Measurements from ENCODE around the gene CLDN4.
"Not testable (repeated sequence)": the region's sequence is repeated elsewhere in the genome, so short reads cannot be mapped to it uniquely, and the experiment has no call there.

CLDN4 gene, protein sequence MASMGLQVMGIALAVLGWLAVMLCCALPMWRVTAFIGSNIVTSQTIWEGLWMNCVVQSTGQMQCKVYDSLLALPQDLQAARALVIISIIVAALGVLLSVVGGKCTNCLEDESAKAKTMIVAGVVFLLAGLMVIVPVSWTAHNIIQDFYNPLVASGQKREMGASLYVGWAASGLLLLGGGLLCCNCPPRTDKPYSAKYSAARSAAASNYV

GRCh38 chr7:73830681-73831583 is at the start of gene CLDN4:
TSS of gene CLDN4 (plus strand) at chr7:73830996. CDS start at chr7:73831202, 206 bp downstream.
- no peak for DNase-seq

DNA sequence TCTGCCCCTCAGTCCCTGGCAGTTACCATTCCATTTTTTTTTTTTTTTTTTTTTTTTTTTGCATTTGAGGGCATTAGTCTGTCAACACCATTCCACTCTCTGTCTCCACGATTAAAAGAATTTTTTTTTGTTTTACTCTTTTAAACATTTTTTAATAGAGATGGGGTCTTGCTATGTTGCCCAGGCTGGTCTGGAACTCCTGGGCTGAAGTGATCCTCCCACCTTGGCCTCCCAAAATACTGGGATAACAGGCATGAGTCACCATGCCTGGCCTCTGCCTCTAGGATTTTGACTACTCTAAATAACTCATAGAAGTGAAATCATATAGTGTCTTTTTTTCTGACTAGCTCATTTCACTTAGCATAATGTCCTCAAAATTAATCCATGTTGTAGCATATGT is 44.2 kb upstream of the CLDN4 start:
- DNase-seq, result no peak

DNA sequence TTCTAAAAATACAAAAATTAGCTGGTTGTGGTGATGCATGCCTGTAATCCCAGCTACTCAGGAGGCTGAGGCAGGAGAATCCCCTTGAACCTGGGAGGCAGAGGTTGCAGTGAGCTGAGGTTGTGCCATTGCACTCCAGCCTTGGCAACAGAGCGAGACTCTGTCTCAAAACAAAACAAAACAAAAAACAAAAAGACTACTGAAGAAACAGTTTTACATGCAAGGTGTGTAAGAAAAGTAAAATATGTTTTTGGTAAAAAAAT is 43.1 kb upstream of the CLDN4 start:
- DNase-seq, result not testable (repeated sequence)

DNA sequence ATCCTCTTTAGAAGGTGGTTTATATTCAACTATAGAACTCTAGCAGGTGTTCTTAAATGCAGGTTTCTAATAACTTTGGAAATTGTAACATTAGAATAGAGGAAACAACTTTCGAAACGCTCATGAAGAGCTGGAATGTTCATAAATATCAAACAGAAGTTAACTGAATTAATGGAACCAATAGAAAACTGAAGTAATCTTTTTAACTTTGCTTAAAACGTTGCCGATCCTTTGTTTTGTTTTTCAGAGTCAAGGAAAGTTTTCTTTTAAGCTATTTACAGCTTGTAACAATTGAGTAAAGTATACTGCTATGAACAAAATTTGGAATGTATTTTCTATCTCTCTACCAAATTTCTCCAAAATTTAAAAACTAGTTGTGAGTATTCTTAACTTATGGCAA is 41.7 kb upstream of the CLDN4 start:
- no peak for DNase-seq

- DNase-seq, result not testable (repeated sequence)
Observed at GRCh38 chr7:73791170-73791690, 39.6 kb upstream of the CLDN4 start.

DNA sequence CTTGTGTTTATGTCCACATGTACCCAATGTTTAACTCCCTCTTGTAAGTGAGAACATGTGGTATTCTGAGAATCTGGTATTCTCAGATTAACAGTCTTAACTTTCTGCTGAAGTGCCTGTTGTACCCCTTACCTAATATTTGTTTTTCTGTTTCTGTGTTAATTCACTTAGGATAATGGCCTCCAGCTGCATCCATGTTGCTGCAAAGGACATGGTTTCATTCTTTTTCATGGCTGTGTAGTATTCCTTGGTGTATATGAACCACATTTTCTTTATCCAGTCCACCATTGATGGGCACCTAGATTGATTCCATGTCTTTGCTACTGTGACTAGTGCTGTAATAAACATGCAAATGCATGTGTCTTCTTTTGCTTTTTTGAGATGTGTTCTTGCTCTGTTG is 35.6 kb upstream of the CLDN4 start:
- DNase-seq, result not testable (repeated sequence)

- DNase-seq, result not testable (repeated sequence)
Observed at GRCh38 chr7:73796656-73797055, 34.1 kb upstream of the CLDN4 start.

DNA sequence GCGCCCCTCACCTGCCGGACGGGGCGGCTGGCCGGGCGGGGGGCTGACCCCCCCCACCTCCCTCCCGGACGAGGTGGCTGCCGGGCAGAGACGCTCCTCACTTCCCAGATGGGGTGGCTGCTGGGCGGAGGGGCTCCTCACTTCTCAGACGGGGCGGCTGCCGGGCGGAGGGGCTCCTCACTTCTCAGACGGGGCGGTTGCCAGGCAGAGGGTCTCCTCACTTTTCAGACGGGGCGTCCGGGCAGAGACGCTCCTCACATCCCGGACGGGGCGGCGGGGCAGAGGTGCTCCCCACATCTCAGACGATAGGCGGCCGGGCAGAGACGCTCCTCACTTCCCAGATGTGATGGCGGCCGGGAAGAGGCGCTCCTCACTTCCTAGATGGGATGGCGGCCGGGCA is 33.6 kb upstream of the CLDN4 start:
- not testable (repeated sequence) for DNase-seq

DNA sequence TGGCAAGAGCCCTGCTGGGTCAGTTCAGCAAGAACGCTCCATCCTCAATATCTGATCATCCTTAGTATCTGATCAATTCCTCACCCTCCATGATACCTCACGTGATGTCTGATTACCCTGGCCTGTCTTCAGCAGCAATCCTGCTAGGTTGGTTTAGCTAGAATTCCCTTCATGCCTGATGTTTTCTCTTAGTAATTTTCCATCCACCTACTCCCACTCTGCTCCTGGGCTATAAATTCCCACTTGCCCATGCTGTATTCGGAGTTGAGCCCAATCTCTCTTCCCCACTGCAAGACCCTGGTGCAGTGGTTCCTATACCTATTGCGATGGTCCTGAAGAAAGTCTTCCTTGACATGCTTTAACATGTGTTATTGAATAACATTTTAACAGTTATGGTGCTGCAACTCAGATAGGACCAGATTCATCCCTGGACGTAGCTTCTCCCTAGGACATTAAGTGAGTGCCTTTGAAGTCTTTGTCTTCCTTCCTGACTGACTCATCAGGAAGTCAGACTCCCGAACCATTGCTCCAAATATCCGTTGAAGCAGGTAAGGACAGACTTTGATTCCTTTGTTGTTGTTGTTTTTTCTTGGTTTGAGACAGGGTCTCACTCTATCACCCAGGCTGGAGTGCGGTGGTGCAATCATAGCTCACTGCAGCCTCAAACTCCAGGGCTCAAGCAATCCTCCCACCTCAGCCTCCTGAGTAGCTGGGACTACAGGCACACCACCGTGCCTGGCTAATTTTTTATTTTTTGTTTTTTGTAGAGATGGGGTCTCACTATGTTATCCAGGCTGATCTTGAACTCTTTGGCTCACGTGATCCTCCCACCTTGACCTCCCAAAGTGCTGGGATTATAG is 31.3 kb upstream of the CLDN4 start:
- no peak for DNase-seq

- no peak for DNase-seq
Observed at GRCh38 chr7:73801577-73801976, 29.2 kb upstream of the CLDN4 start.

GRCh38 chr7:73802459-73802858 is 28.3 kb upstream of the CLDN4 start:
- DNase-seq, result no peak

- DNase-seq, result no peak
Observed at GRCh38 chr7:73809467-73809951, 21.3 kb upstream of the CLDN4 start.

DNA sequence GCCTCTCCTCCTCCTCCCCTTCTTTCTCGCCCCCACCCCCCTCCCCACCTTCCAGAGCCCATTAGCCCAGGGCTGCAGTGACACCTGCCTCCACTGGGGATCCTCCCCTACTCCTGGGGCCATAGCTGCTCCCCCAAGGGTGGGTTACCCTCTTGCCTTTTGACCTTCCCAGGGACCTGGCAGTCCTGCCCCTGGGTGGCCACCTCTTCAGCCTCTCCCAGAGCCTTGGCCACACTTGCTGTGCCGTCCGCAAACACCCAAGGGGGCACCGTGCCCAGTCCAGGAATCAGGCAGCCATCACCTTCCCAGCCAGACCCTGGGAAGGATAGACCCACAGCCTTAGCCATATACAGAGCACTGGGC is 19.8 kb upstream of the CLDN4 start:
- DNase-seq, result no peak

GRCh38 chr7:73811760-73812168 is 19.0 kb upstream of the CLDN4 start:
- peak; percentile 70 for DNase-seq

- DNase-seq, result no peak
Observed at GRCh38 chr7:73812996-73813395, 17.8 kb upstream of the CLDN4 start.

DNA sequence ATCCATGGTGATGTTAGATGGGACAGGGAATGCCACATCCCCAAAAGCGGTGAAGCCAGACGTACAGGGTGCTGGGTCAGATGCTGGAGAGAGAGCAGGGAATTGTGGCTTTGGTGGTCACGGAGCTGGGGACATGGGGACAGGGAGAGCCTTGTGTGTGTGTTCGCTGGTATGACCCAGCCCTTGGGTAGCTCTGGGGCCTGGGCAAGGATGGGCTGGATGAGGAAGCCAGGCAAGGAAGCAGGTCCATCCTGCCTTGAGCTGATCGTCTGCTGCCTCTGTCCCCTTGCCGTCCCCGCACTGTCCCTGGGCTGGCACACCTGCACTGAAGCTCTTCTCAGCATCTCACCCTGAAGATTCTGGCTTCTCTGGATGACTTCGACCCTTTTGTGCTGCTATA is 15.4 kb upstream of the CLDN4 start:
- DNase-seq, result no peak

DNA sequence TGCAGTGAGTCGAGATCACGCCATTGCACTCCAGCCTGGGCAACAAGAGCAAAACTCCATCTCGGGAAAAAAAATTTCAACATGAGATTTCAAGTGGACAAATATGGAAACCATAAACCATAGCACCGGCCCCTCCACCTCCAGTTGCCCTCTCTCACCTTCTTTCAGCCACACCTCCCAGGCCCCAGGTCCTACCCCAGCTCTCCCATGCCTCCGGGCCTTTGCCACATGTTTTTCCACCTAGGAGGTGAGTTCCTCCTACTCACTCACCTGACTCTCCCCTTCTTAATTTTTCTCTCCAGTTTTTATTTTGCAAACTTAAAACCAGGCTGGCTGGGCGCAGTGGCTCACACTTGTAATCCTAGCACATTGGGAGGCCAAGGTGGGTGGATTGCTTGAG is 13.7 kb upstream of the CLDN4 start:
- DNase-seq, result no peak

DNA sequence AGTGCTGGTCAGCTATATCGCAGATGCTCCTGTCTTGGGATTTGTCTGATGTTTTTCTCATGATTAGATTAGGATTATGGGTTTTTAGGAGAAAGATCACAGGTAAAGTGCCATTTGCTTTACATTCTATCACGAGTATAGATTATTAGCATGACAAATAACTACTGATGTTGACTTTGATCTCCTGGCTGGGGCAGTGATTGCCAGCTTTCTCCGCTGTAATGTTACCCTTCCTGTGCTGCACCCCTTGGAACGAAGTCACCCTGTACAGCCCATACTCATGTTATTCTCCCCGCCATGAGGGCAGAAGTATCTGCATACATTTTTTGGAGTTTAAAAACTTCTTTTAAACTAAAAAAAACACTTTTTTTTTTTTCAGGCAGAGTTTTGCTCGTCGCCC is 10.8 kb upstream of the CLDN4 start:
- no peak for DNase-seq

DNA sequence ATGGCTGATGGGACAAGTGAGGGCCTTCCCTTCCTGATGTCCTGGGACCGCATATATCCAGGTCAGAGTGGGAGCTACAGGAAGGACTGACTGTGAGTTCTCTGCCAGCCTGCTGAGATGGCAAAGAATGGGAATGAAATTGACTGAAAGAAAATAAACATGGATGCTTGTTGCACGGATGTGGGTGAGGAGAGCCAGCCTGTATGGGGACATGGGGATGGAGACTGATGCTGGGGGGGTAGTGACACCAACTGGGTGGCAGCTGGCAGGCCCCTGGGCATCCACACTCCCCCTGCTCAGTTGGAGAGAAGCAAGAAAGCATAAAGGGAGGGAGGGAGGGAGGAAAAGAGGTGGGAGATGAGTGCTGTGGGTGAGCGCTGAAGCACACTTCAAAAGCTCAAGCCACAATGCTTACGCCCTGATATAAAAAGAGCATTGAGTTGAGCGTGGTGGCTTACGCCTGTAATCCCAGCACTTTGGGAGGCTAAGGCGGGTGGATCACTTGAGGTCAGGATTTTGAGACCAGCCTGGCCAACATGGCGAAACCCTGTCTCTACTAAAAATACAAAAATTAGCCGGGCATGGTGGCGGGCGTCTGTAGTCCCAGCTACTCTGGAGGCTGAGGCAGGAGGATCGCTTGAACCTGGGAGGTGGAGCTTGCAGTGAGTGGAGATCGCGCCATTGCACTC is 9.1 kb upstream of the CLDN4 start:
- not testable (repeated sequence) for DNase-seq

DNA sequence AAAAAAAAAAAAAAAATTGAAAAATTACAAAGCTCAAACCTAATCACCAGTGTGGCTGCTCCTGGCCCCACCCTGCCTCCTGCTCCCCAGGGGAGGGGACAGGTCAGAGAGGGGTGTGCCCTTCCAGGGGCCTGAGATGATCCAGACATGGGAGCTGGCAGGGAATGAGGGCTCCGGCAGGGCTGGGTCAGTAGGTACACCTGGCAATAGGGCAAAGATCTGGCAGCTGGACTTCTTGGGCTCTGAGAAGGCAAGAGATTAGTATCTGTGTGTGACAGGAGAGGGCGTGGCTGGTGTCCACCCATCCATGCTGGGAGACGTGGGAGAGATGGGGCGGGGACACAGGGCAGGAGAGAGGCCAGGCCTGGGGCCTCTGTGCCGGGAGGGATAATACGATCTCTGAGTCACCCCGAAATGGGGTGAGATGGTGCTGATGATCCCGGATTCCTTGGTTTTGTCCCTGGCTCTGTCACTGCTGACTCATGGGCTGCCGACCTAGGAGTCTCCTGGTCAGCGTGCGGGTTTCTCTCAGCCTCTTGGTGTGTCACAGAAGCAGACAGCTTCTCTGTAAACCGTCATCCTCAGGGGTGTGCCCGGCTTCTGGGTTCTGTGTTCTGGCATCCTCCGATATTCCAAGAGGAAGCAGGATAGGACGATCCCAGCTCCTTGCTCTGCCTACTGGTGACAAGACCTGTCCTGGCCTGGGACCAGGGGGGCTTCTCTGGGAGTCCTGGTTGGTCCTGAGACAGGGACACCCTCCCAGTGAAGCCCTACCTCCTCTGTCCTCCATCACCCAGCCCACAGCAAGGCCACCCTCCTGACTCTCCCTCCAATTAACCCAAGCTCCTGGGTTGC is 8.2 kb upstream of the CLDN4 start:
- DNase-seq, result no peak

DNA sequence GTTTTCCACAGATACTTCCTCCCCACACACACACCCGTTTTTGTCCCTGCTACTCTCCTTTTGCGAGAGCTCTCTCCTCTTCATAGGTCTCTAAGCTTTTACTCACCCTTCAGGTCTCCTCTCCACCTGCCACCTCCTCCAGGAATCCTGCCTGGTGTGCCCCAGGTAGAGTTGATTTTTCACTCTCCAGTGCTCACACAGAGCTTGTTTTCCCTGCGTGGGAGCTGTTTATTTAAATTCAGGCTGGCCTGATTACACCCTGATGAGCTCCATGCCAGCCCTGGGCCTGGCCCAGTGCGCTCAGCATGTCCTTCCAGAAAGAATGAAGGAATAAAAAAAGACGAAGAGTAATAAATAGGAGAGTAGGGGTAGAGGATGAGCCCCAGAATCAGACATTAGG is 7.5 kb upstream of the CLDN4 start:
- DNase-seq, result no peak
